OCI-M2 (cell line): ENCODE measurements around the gene ATP8B1.

ENCODE experiments used
- DNase-seq: peaks from one replicate; lab custom pipeline; 2025; ENCODE audit not compliant: unreplicated experiment; lab: John Stamatoyannopoulos, UW

The ATP8B1 gene

GRCh38 chr18:57819671-57820460 lies 16.8 kb upstream of the ATP8B1 start:
- no peak for DNase-seq

GRCh38 chr18:57819119-57819518 lies 16.0 kb upstream of the ATP8B1 start:
- no peak for DNase-seq

- DNase-seq, result no peak
These were observed 13.3 kb upstream of the ATP8B1 start for GRCh38 chr18:57816208-57816954.

- no peak for DNase-seq
These were observed 11.4 kb upstream of the ATP8B1 start for GRCh38 chr18:57814555-57814954.

GRCh38 chr18:57813245-57813644 lies 10.1 kb upstream of the ATP8B1 start:
- DNase-seq, result no peak

GRCh38 chr18:57812126-57812477 lies 9.0 kb upstream of the ATP8B1 start:
- DNase-seq, result no peak

GRCh38 chr18:57811477-57812125 lies 8.5 kb upstream of the ATP8B1 start:
- DNase-seq, result no peak

- no peak for DNase-seq
These were observed 6.1 kb upstream of the ATP8B1 start for GRCh38 chr18:57809190-57809589.

- DNase-seq, result no peak
These were observed 4.4 kb upstream of the ATP8B1 start for GRCh38 chr18:57807336-57808117.

GRCh38 chr18:57806978-57807285 lies 3.8 kb upstream of the ATP8B1 start:
- DNase-seq, result no peak

- DNase-seq, result no peak
These were observed 3.3 kb upstream of the ATP8B1 start for GRCh38 chr18:57806201-57806977.

GRCh38 chr18:57805117-57805516 lies 2.0 kb upstream of the ATP8B1 start:
- DNase-seq, result no peak

GRCh38 chr18:57804557-57804956 lies 1.4 kb upstream of the ATP8B1 start:
- DNase-seq, result no peak

GRCh38 chr18:57802213-57803102 lies 657 bp downstream of the ATP8B1 start:
- no peak for DNase-seq

GRCh38 chr18:57801761-57802212 lies 1.3 kb downstream of the ATP8B1 start:
- DNase-seq, result no peak

- DNase-seq, result no peak
These were observed 1.8 kb downstream of the ATP8B1 start for GRCh38 chr18:57801325-57801724.

GRCh38 chr18:57798713-57799373 lies 4.3 kb downstream of the ATP8B1 start:
- DNase-seq, result no peak

GRCh38 chr18:57797209-57797651 lies 5.9 kb downstream of the ATP8B1 start:
- DNase-seq, result no peak
